HEK293 (cell line): Measurements from ENCODE around the gene C1orf141.
A peak's percentile ranks its signal among the peaks of the same experiment; 100 is the strongest.

Source experiments
- EGR2 ChIP-seq: fragments of 450-650 bp; formaldehyde crosslinking; IDR thresholded peaks from 2 replicates; pipeline ENCODE4 v1.5.1; 2016; ENCODE audit warnings: low read depth, missing biosample characterization, missing genetic modification characterization
- GFI1B ChIP-seq: fragments of 450-650 bp; formaldehyde crosslinking; IDR thresholded peaks from 2 replicates; pipeline ENCODE4 v1.5.1; 2016; ENCODE audit warnings: missing biosample characterization, missing genetic modification characterization
- HOXA7 ChIP-seq: sonication (generic); formaldehyde crosslinking; IDR thresholded peaks from 2 replicates; pipeline ENCODE4 v1.8.1; 2022; ENCODE audit warnings: missing genetic modification reagents, borderline replicate concordance
- IKZF3 ChIP-seq: fragments of 450-650 bp; IDR thresholded peaks from 2 replicates; pipeline ENCODE4 v1.5.0; 2018; ENCODE audit warnings: missing biosample characterization, mild to moderate bottlenecking, missing genetic modification characterization, moderate library complexity
- KLF7 ChIP-seq: fragments of 450-650 bp; formaldehyde crosslinking; IDR thresholded peaks from 2 replicates; pipeline ENCODE4 v1.5.1; 2016; ENCODE audit warnings: missing biosample characterization, missing genetic modification characterization, borderline replicate concordance
- KLF8 ChIP-seq: fragments of 450-650 bp; formaldehyde crosslinking; IDR thresholded peaks from 2 replicates; pipeline ENCODE4 v1.5.1; 2016; ENCODE audit warnings: missing biosample characterization, missing genetic modification characterization
- KLF9 ChIP-seq: fragments of 450-650 bp; formaldehyde crosslinking; IDR thresholded peaks from 2 replicates; pipeline ENCODE4 v1.5.1; 2016; ENCODE audit warnings: missing biosample characterization, missing genetic modification characterization, low read depth
- OVOL3 ChIP-seq: fragments of 450-650 bp; formaldehyde crosslinking; IDR thresholded peaks from 2 replicates; pipeline ENCODE4 v1.5.1; 2016; ENCODE audit warnings: missing biosample characterization, missing genetic modification characterization
- SP3 ChIP-seq: fragments of 450-650 bp; formaldehyde crosslinking; IDR thresholded peaks from 2 replicates; pipeline ENCODE4 v1.5.1; 2016; ENCODE audit warnings: missing biosample characterization, missing genetic modification characterization
- ZBTB11 ChIP-seq: fragments of 450-650 bp; formaldehyde crosslinking; conservative IDR thresholded peaks from 2 replicates; pipeline ENCODE4 v1.5.1; 2016; ENCODE audit warnings: low read depth, missing biosample characterization, missing genetic modification characterization
- ZBTB49 ChIP-seq: fragments of 450-650 bp; formaldehyde crosslinking; IDR thresholded peaks from 2 replicates; pipeline ENCODE4 v1.5.1; 2016; ENCODE audit warnings: missing biosample characterization, missing genetic modification characterization, low read depth
- ZEB2 ChIP-seq: fragments of 450-650 bp; formaldehyde crosslinking; IDR thresholded peaks from 2 replicates; pipeline ENCODE4 v1.5.1; 2016; ENCODE audit warnings: missing biosample characterization, missing genetic modification characterization
- ZFHX2 ChIP-seq: fragments of 450-650 bp; formaldehyde crosslinking; conservative IDR thresholded peaks from 2 replicates; pipeline ENCODE4 v1.5.1; 2016; ENCODE audit warnings: missing biosample characterization, missing genetic modification characterization
- ZNF121 ChIP-seq: fragments of 450-650 bp; formaldehyde crosslinking; IDR thresholded peaks from 2 replicates; pipeline ENCODE4 v1.5.1; 2016; ENCODE audit warnings: missing biosample characterization, missing genetic modification characterization
- ZNF133 ChIP-seq: fragments of 450-650 bp; formaldehyde crosslinking; IDR thresholded peaks from 2 replicates; pipeline ENCODE4 v1.5.1; 2016; ENCODE audit warnings: missing biosample characterization, missing genetic modification characterization
- ZNF157 ChIP-seq: fragments of 450-650 bp; formaldehyde crosslinking; IDR thresholded peaks from 2 replicates; pipeline ENCODE4 v1.5.1; 2016; ENCODE audit warnings: missing biosample characterization, missing genetic modification characterization
- ZNF202 ChIP-seq: fragments of 450-650 bp; formaldehyde crosslinking; IDR thresholded peaks from 2 replicates; pipeline ENCODE4 v1.5.1; 2016; ENCODE audit warnings: missing biosample characterization, missing genetic modification characterization, borderline replicate concordance
- ZNF324 ChIP-seq: fragments of 450-650 bp; formaldehyde crosslinking; IDR thresholded peaks from 2 replicates; pipeline ENCODE4 v1.5.1; 2016; ENCODE audit warnings: missing biosample characterization, missing genetic modification characterization
- ZNF335 ChIP-seq: fragments of 450-650 bp; formaldehyde crosslinking; conservative IDR thresholded peaks from 2 replicates; pipeline ENCODE4 v1.5.1; 2016; ENCODE audit warnings: missing biosample characterization, missing genetic modification characterization
- ZNF416 ChIP-seq: fragments of 450-650 bp; formaldehyde crosslinking; IDR thresholded peaks from 2 replicates; pipeline ENCODE4 v1.5.1; 2016; ENCODE audit warnings: missing biosample characterization, missing genetic modification characterization
- ZNF560 ChIP-seq: fragments of 450-650 bp; formaldehyde crosslinking; IDR thresholded peaks from 2 replicates; pipeline ENCODE4 v1.5.1; 2017; ENCODE audit warnings: missing biosample characterization, missing genetic modification characterization, borderline replicate concordance
- ZNF561 ChIP-seq: fragments of 450-650 bp; IDR thresholded peaks from 2 replicates; pipeline ENCODE4 v1.5.1; 2018; ENCODE audit warnings: missing biosample characterization, missing genetic modification characterization, borderline replicate concordance
- ZNF585B ChIP-seq: fragments of 450-650 bp; formaldehyde crosslinking; IDR thresholded peaks from 2 replicates; pipeline ENCODE4 v1.5.1; 2016; ENCODE audit warnings: missing biosample characterization, missing genetic modification characterization
- ZNF596 ChIP-seq: fragments of 450-650 bp; IDR thresholded peaks from 2 replicates; pipeline ENCODE4 v1.5.0; 2018; ENCODE audit warnings: missing biosample characterization, mild to moderate bottlenecking, missing genetic modification characterization, moderate library complexity
- ZNF701 ChIP-seq: fragments of 450-650 bp; formaldehyde crosslinking; IDR thresholded peaks from 2 replicates; pipeline ENCODE4 v1.5.1; 2016; ENCODE audit warnings: missing biosample characterization, missing genetic modification characterization
- ZSCAN23 ChIP-seq: fragments of 450-650 bp; formaldehyde crosslinking; IDR thresholded peaks from 2 replicates; pipeline ENCODE4 v1.5.1; 2016; ENCODE audit warnings: missing biosample characterization, missing genetic modification characterization
- TF ChIP-seq, protein P1 (sequence below): fragments of 450-650 bp; formaldehyde crosslinking; IDR thresholded peaks from 2 replicates; pipeline ENCODE4 v1.5.1; 2016; ENCODE audit warnings: missing biosample characterization, missing genetic modification characterization
- TF ChIP-seq, protein P2 (sequence below): fragments of 450-650 bp; formaldehyde crosslinking; IDR thresholded peaks from 2 replicates; pipeline ENCODE4 v1.5.1; 2016; ENCODE audit warnings: missing biosample characterization, missing genetic modification characterization

The C1orf141 gene

GRCh38 chr1:67053785-67054772, 80.7 kb downstream of the C1orf141 start, which contains the start of gene SLC35D1 (continued):
- TF ChIP-seq KLF9 (tag by site-specific recombination) (peak; percentile 40), ZNF202 (tag by site-specific recombination) (no peak), ZNF133 (tag by site-specific recombination) (no peak), ZNF324 (tag by site-specific recombination) (0 out of 2 replicates have a peak, but pooled peaks have one; percentile 33), OVOL3 (no peak), ZNF157 (tag by site-specific recombination) (no peak), ZNF596 (tag by site-specific recombination) (no peak; the same call in 1 of the 2 replicates), KLF8 (tag by site-specific recombination) (peak; percentile 92; the same call in 1 of the 2 replicates), ZNF416 (tag by site-specific recombination) (no peak), ZNF560 (tag by site-specific recombination) (no peak), EGR2 (no peak), HOXA7 (0 out of 2 replicates have a peak, but pooled peaks have one; percentile 5), ZBTB11 (tag by site-specific recombination) (peak; percentile 68; the same call in 1 of the 2 replicates), IKZF3 (no peak; the same call in 1 of the 2 replicates), ZSCAN23 (tag by site-specific recombination) (no peak), SP3 (tag by site-specific recombination) (peak; percentile 78), ZNF335 (tag by site-specific recombination) (peak; percentile 97), KLF7 (tag by site-specific recombination) (no peak), ZNF561 (peak; percentile 68), ZBTB49 (tag by site-specific recombination) (no peak), ZNF701 (tag by site-specific recombination) (no peak), ZNF585B (tag by site-specific recombination) (no peak), GFI1B (no peak), ZEB2 (tag by site-specific recombination) (peak; percentile 62), ZFHX2 (tag by site-specific recombination) (no peak), ZNF121 (tag by site-specific recombination) (0 out of 2 replicates have a peak, but pooled peaks have one; percentile 16)
- TF ChIP-seq, protein P1, sequence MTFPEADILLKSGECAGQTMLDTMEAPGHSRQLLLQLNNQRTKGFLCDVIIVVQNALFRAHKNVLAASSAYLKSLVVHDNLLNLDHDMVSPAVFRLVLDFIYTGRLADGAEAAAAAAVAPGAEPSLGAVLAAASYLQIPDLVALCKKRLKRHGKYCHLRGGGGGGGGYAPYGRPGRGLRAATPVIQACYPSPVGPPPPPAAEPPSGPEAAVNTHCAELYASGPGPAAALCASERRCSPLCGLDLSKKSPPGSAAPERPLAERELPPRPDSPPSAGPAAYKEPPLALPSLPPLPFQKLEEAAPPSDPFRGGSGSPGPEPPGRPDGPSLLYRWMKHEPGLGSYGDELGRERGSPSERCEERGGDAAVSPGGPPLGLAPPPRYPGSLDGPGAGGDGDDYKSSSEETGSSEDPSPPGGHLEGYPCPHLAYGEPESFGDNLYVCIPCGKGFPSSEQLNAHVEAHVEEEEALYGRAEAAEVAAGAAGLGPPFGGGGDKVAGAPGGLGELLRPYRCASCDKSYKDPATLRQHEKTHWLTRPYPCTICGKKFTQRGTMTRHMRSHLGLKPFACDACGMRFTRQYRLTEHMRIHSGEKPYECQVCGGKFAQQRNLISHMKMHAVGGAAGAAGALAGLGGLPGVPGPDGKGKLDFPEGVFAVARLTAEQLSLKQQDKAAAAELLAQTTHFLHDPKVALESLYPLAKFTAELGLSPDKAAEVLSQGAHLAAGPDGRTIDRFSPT: 0 out of 2 replicates have a peak, but pooled peaks have one; percentile 38
- TF ChIP-seq, protein P2, sequence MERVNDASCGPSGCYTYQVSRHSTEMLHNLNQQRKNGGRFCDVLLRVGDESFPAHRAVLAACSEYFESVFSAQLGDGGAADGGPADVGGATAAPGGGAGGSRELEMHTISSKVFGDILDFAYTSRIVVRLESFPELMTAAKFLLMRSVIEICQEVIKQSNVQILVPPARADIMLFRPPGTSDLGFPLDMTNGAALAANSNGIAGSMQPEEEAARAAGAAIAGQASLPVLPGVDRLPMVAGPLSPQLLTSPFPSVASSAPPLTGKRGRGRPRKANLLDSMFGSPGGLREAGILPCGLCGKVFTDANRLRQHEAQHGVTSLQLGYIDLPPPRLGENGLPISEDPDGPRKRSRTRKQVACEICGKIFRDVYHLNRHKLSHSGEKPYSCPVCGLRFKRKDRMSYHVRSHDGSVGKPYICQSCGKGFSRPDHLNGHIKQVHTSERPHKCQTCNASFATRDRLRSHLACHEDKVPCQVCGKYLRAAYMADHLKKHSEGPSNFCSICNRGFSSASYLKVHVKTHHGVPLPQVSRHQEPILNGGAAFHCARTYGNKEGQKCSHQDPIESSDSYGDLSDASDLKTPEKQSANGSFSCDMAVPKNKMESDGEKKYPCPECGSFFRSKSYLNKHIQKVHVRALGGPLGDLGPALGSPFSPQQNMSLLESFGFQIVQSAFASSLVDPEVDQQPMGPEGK (tag by site-specific recombination): peak; percentile 92
